ENCODE results near the gene EDNRA.
"Not testable (repeated sequence)": the region's sequence is repeated elsewhere in the genome, so short reads cannot be mapped to it uniquely, and the experiment has no call there.

EDNRA gene

GRCh38 chr4:147480891-147481576 lies at the start of gene EDNRA:
TSS of gene EDNRA (plus strand) at chr4:147481097. CDS start at chr4:147485682, 4,585 bp downstream.
- no peak for DNase-seq (ENCODE audit: low read depth, low spot score)

- DNase-seq (ENCODE audit: low read depth, low spot score), result not testable (repeated sequence)
These were observed 46.5 kb upstream of the EDNRA start for GRCh38 chr4:147434370-147434769.

- no peak for DNase-seq (ENCODE audit: low read depth, low spot score)
These were observed 40.5 kb upstream of the EDNRA start for GRCh38 chr4:147440442-147440841.

- DNase-seq (ENCODE audit: low read depth, low spot score), result no peak
These were observed 33.1 kb upstream of the EDNRA start for GRCh38 chr4:147447786-147448185.

GRCh38 chr4:147453561-147454141 lies 27.2 kb upstream of the EDNRA start:
- DNase-seq (ENCODE audit: low read depth, low spot score), result no peak

DNA sequence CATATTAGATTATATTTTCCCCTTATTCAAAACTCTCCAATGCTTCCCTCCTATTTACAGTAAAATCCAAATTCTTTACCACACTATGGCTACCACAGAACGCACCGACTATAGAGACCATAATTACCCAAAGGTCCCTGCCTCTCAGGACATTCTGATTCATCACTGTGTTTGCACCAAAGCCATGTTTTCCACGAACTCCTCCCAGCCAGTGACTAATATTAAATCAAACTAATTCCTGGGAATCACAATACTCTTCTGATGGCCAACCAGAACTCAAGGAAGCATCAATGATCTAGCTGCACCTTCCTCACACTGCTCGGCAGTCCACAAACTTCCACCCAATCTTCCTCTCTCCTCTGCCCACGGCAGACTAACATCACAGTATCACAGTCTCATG lies 24.2 kb upstream of the EDNRA start:
- no peak for DNase-seq (ENCODE audit: low read depth, low spot score)

- no peak for DNase-seq (ENCODE audit: low read depth, low spot score)
These were observed 19.7 kb upstream of the EDNRA start for GRCh38 chr4:147461161-147461560.

DNA sequence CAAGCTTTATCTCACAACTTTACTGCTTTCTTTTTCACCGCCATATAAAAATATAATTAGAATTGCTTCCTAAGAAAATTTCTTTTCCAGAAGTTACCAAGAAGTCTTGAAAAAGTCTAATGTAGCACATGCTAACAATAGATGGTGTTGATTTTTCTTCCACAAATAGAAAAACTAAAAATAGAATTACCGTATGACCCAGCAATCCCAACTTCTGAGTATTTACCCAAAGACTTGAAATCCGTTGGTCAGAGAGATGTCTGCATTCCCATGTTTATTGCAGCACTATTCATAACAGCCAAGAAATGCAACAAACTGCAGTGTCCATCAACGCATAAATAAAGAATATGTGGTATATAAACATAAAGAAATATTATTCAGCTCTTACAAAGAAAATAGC lies 17.8 kb upstream of the EDNRA start:
- no peak for DNase-seq (ENCODE audit: low read depth, low spot score)

DNA sequence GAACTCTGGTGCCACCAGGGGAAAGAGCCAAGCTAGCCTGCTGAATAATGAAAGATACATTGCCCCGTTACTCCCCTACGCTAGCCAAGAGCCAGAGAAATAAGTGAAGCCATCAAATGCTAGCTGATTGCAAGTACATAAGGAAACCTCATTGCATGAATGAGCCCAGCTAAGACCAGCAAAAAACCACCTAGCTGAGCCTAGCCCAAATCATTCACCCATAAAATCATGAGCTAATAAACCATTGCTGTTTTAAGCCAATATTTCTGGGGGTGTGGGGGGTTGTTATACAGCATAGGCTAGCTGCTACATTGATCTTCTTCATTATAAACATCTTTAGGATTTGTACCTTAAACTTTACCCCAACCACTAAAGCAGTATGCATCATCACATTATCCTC lies 15.4 kb upstream of the EDNRA start:
- DNase-seq (ENCODE audit: low read depth, low spot score), result no peak

GRCh38 chr4:147477439-147477838 lies 3.5 kb upstream of the EDNRA start:
- no peak for DNase-seq (ENCODE audit: low read depth, low spot score)

- no peak for DNase-seq (ENCODE audit: low read depth, low spot score)
These were observed 1.5 kb upstream of the EDNRA start for GRCh38 chr4:147479376-147479775.

DNA sequence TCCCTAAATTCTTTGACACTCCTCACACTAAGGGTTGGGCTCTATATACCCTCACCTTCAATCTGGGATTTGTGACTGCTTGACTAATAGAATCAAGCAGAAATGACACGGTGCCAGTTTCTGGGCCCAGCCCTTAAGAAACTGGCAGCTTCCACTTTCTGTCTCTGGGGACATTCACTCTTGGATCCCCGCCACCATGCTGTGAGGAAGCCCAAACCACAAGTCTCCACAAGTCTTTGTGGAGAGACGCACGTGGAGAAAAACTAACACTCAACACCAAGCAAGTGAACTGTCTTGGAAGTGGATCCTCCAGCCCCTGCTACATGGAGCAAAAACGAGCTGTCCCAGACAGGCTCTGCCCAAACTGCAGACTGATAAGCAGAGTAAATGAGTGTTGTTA lies 1.1 kb upstream of the EDNRA start:
- DNase-seq (ENCODE audit: low read depth, low spot score), result no peak

- no peak for DNase-seq (ENCODE audit: low read depth, low spot score)
These were observed 401 bp upstream of the EDNRA start for GRCh38 chr4:147480502-147480890.

- no peak for DNase-seq (ENCODE audit: low read depth, low spot score)
These were observed 746 bp downstream of the EDNRA start for GRCh38 chr4:147481577-147482109.

- no peak for DNase-seq (ENCODE audit: low read depth, low spot score)
These were observed 1.4 kb downstream of the EDNRA start for GRCh38 chr4:147482281-147482680.

DNA sequence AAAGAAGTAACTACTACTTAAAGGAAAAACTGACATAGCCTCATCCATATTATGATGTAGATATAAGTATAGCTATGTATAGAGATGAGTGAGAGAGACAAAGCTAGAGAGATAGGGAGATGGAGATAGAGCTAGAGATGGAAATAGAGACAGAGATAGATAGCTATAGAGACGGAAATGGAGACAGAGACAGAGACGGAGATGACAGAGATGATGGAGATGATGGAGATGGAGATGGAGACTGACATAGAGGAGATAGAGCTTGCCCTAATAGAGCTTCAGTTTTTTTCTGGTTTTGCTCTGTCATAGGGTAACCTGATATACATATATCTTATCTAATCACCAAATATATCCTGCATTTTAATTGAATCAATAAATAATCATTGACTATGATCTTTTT lies 4.3 kb downstream of the EDNRA start:
- no peak for DNase-seq (ENCODE audit: low read depth, low spot score)

- DNase-seq (ENCODE audit: low read depth, low spot score), result no peak
These were observed 6.7 kb downstream of the EDNRA start for GRCh38 chr4:147487616-147488015.

GRCh38 chr4:147488556-147488955 lies 7.7 kb downstream of the EDNRA start:
- no peak for DNase-seq (ENCODE audit: low read depth, low spot score)

DNA sequence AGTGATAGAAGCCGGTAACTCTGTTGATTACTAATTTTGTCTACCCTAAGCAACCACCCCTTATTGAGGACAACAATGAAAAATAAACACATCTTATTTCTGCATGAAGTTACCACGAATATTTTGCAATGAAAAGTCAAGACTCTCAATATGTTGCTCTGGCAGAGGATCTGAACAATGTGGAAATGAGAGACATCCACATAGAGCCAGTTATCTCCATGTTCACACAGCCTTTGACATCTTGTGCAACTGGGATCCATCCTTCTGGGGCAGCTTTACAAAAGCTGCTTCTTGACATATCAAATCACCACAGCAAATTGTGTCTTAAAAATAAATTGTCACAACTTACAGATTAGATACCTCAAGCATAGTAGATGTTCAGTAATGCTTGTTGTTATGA lies 10.2 kb downstream of the EDNRA start:
- no peak for DNase-seq (ENCODE audit: low read depth, low spot score)

- DNase-seq (ENCODE audit: low read depth, low spot score), result no peak
These were observed 11.4 kb downstream of the EDNRA start for GRCh38 chr4:147492306-147492705.

DNA sequence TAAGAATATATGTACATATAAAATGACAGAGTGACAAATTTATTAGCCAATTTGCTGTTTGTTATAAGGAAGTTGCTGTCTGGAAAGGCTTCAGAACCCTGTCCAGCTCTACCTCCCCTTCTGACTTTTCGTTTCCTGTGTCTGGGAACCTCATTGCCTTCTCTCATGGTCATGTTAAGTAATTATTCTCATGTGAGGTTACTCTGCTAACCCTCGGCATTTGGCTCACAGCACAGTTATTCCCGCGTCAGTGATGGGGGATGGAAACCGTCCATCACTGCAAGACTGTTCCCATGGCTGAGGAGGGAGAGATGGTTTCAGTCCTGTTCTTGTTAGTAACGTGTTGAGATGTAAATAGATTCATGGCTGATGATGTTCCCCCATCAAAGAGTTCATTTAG lies 11.9 kb downstream of the EDNRA start:
- no peak for DNase-seq (ENCODE audit: low read depth, low spot score)

DNA sequence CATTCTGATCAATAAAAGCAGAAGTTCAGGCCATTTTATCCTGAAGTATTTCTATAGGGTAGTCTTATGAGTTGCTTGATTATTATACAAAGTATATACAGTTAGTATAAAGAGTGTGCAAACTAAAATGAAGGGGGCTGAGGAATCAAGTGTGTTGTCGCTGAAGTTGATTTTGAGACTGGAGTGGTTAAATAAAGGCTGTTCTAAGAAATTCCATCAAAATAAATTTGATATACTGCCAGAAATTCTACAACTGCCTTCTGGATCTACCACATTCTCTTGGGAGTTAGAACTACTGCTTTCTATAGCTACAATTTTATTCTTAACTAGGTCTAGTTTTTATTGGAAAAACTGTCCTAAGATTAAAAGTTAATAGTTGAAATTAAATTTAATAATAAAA lies 12.4 kb downstream of the EDNRA start:
- DNase-seq (ENCODE audit: low read depth, low spot score), result no peak

GRCh38 chr4:147494301-147494700 lies 13.4 kb downstream of the EDNRA start:
- no peak for DNase-seq (ENCODE audit: low read depth, low spot score)
